Stomach (tissue), 9 donors: ENCODE results near the gene BIN1. TPM values are rescaled to one million over a fixed set of nuclear protein-coding genes. Genes with fewer than 3 reads are reported as not detected.

Experiments used
- DNase-seq, 2 donors: peaks; one replicate each; pipeline versions ENCODE4 v3.0.0 to v3.0.0-alpha.2; 2013 to 2019
- H3K27ac ChIP-seq, 5 donors: fragments of 200-600 bp in 4 of 5; sonication (generic) in 4 of 5; one replicate each; pipeline ENCODE4 v1.5.1; 2013 to 2019; ENCODE audit warnings: mild to moderate bottlenecking in 1 of 5, moderate library complexity in 1 of 5
- H3K27me3 ChIP-seq, 3 donors: fragments of 200-600 bp; sonication (generic); one replicate each; pipeline ENCODE4 v1.5.1; 2017 to 2019; ENCODE audit warnings: mixed run types in 1 of 3
- H3K36me3 ChIP-seq, 4 donors: fragments of 200-600 bp; sonication (generic); 1 replicate in 3 of 4; 2 replicates in 1 of 4; pipeline ENCODE4 v1.5.1; 2016 to 2019
- H3K4me1 ChIP-seq, 4 donors: fragments of 200-600 bp; sonication (generic); one replicate each; pipeline ENCODE4 v1.5.1; 2016 to 2019
- H3K4me3 ChIP-seq, 4 donors: fragments of 200-600 bp; sonication (generic) in 3 of 4; one replicate each; pipeline ENCODE4 v1.5.1; 2016 to 2019; ENCODE audit warnings: mild to moderate bottlenecking in 1 of 4
- H3K9me3 ChIP-seq, 4 donors: fragments of 200-600 bp; sonication (generic); one replicate each; pipeline ENCODE4 v1.5.1; 2016 to 2019
- EP300 ChIP-seq: sonication (generic); formaldehyde crosslinking; IDR thresholded peaks from one replicate; pipeline ENCODE4 v1.6.1; 2017; ENCODE audit warnings: antibody characterized with exemption
- POLR2A ChIP-seq, 4 donors: fragments of 450-650 bp; IDR thresholded peaks; one replicate each; pipeline ENCODE4 v1.6.1; 2016; ENCODE audit warnings: antibody characterized with exemption in 4 of 4, control low read depth in 2 of 4, mild to moderate bottlenecking in 1 of 4, moderate library complexity in 1 of 4
- POLR2AphosphoS5 ChIP-seq, 3 donors: sonication (generic); formaldehyde crosslinking; IDR thresholded peaks; one replicate each; pipeline ENCODE4 v1.6.1; 2016; ENCODE audit warnings: antibody characterized with exemption in 3 of 3
- WGBS, 5 donors: extraction: QIAGEN DNeasy Blood & Tissue Kit in 3 of 5; methylation state at CpG; one replicate each; pipeline versions ENCODE4 v1.1.5 to v1.1.7; 2013 to 2018; 5-methylcytosine and 5-hydroxymethylcytosine counted together
- intact Hi-C: fragments of 100-400 bp; cut with DNase I; formaldehyde crosslinking; loops from one replicate; pipeline ENCODE4 v1.15.1; 2023; ENCODE audit warnings: low total_unique reads
- polyA plus RNA-seq, 3 donors: library from polyadenylated mRNA; stranded (reverse); fragments of 200-250 nt; gene quantifications; one replicate each; pipeline ENCODE4 v1.2.3, GENCODE V29; 2013
- total RNA-seq, 5 donors: library from RNA; depleted of rRNA; stranded (reverse); fragments of >200 nt; gene quantifications; one replicate each; pipeline versions ENCODE4 v1.1.0 to v1.2.3, GENCODE V29; 2014 to 2016
- TF ChIP-seq, protein P1 (sequence below), 7 experiments: fragments of 450-650 bp in 4 of 7; fragments of 200-600 bp in 3 of 7; sonication (generic) in 3 of 7; IDR thresholded peaks; one replicate each; pipeline ENCODE4 v1.5.1; 2016 to 2019; ENCODE audit warnings: antibody characterized with exemption in 7 of 7, control low read depth in 2 of 7, mild to moderate bottlenecking in 1 of 7
- donor health status: healthy with polysubstance abuse.
- donor health status: Bipolar disorder and iron deficiency.
- donor health status: healthy.

The BIN1 gene
- total and polyA plus RNA-seq, 8 donors: 39.1 to 175 (median 47.8) TPM

DNA sequence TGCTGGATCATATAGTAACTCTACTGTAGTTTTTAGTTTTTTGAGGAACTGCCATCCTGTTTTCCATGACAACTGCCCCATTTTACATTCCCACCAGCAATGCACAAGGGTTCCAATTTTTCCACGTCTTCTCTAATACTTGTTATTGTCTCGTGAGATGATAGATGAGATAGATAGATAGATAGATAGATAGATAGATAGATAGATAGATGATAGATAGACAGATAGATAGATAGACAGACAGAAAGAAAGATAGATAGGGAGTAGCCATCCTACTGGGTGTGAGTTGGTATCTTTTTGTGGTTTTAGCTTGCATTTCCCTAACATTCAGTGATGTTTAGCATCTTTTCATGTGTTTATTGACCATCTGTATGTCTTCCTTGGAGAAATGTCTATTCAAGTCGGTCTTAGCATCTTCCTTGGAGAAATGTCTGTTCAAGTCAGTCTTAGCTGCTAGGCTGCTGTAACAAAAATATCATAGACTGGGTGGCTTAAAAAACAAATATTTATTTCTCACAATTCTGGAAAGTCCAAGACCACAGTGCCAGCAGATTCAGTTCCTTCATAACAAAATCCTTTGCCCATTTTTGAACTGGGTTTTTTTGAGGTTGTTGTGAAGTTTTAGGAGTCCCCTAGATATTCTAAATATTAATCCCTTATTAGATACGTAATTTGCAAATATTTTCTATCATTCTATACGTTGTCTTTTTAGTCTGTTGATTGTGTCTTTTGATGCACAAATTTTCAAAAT lies 98.5 kb downstream of the BIN1 start:
- no peak overlapping the region for H3K27ac ChIP-seq
- H3K4me1 ChIP-seq: peaks cover 0 to 14% (median 0%) of the 10 kb centered on the region in 4 donors
- DNase-seq: no peak
- intact Hi-C loops: no loop called here
- WGBS, 5 donors: 76 to 93% (median 88%) methylated on average over 5 of the region's 5 CpGs
- H3K9me3 ChIP-seq: no peaks in the 10 kb centered on the region
- H3K36me3 ChIP-seq: no peaks in the 10 kb centered on the region
- peaks cover 0 to 10% (median 0%) of the 10 kb centered on the region in 3 donors for H3K27me3 ChIP-seq
- TF ChIP-seq EP300 (no peak), POLR2AphosphoS5 (IDR thresholded peaks at IDR 0.05) (no peak), POLR2A (IDR thresholded peaks at IDR 0.05) (no peak)
- TF ChIP-seq, protein P1, sequence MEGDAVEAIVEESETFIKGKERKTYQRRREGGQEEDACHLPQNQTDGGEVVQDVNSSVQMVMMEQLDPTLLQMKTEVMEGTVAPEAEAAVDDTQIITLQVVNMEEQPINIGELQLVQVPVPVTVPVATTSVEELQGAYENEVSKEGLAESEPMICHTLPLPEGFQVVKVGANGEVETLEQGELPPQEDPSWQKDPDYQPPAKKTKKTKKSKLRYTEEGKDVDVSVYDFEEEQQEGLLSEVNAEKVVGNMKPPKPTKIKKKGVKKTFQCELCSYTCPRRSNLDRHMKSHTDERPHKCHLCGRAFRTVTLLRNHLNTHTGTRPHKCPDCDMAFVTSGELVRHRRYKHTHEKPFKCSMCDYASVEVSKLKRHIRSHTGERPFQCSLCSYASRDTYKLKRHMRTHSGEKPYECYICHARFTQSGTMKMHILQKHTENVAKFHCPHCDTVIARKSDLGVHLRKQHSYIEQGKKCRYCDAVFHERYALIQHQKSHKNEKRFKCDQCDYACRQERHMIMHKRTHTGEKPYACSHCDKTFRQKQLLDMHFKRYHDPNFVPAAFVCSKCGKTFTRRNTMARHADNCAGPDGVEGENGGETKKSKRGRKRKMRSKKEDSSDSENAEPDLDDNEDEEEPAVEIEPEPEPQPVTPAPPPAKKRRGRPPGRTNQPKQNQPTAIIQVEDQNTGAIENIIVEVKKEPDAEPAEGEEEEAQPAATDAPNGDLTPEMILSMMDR (IDR thresholded peaks at IDR 0.05): no peak
- H3K4me3 ChIP-seq: no peak overlapping the region

DNA sequence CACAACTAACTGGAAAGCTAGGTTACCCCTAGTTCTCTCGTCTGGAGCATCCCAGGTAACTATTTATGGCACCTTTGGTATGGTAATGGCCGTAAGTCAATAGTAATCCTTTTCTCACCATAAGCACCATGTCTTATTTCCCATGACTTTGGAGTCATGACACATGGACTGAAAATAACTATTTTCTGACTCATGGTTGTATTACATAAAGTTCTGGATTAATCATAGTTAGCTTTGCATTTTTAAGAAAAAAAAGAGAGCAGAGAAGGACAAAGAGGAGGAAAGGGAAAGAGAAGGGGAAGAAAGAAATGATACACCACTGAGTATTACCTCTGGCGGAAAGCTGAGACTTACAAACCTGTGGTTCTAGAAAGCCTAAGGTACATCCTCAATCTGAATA lies 99.3 kb downstream of the BIN1 start:
- WGBS, 5 donors: 75 to 86% (median 81%) methylated on average over 3 of the region's 3 CpGs
- no peaks in the 10 kb centered on the region for H3K9me3 ChIP-seq
- TF ChIP-seq EP300 (no peak), POLR2AphosphoS5 (IDR thresholded peaks at IDR 0.05) (no peak), POLR2A (IDR thresholded peaks at IDR 0.05) (no peak)
- TF ChIP-seq, protein P1 (IDR thresholded peaks at IDR 0.05): no peak

DNA sequence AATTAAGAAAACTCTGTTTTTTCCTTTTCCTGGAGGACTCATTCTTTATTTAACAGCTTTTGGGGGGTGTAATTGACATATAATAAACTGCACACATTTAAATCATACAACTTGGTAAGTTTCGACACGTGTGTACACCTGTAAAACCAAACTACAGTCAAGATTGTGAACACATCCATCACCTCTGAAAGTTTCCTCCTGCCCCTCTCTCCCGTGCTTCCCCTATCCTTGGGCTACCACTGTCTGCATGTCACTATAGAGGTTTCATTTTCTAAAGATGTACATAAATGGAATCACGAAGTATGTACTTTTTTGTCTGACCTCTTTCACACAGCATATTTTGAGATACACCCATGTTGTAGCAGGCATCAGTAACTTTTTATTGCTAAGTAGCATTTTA lies 100.0 kb downstream of the BIN1 start:
- intact Hi-C loops: no loop called here
- no peak for TF ChIP-seq POLR2AphosphoS5 (IDR thresholded peaks at IDR 0.05)
- TF ChIP-seq, protein P1 (IDR thresholded peaks at IDR 0.05): no peak
- TF ChIP-seq POLR2A (IDR thresholded peaks at IDR 0.05): no peak
- no peak for TF ChIP-seq EP300
- H3K4me1 ChIP-seq: peaks cover 0 to 5% (median 0%) of the 10 kb centered on the region in 4 donors
- no peaks in the 10 kb centered on the region for H3K9me3 ChIP-seq
- H3K27ac ChIP-seq: no peak overlapping the region
- H3K36me3 ChIP-seq: no peaks in the 10 kb centered on the region
- no peak overlapping the region for H3K4me3 ChIP-seq
- H3K27me3 ChIP-seq: no peaks in the 10 kb centered on the region
- DNase-seq: no peak
- 80 to 82% (median 82%) methylated on average over 4 of the region's 4 CpGs for WGBS, 5 donors

More for the DNA sequence above, 99.3 kb downstream of the BIN1 start:
- Histone ChIP-seq H3K27me3 (peaks cover 0 to 4% (median 0%) of the 10 kb centered on the region in 3 donors), H3K36me3 (no peaks in the 10 kb centered on the region), H3K27ac (no peak overlapping the region), H3K4me3 (no peak overlapping the region), H3K4me1 (peaks cover 0 to 11% (median 0%) of the 10 kb centered on the region in 4 donors)
- intact Hi-C loops: no loop called here
- no peak for DNase-seq

GRCh38 chr2:127004893-127005600 lies 101.9 kb downstream of the BIN1 start:
- intact Hi-C loops: no loop called here
- Histone ChIP-seq H3K27me3 (no peaks in the 10 kb centered on the region), H3K36me3 (no peaks in the 10 kb centered on the region), H3K9me3 (no peaks in the 10 kb centered on the region), H3K27ac (no peak overlapping the region), H3K4me1 (no peaks in the 10 kb centered on the region), H3K4me3 (no peak overlapping the region)
- TF ChIP-seq, protein P1 (IDR thresholded peaks at IDR 0.05): no peak
- 85 to 93% (median 89%) methylated on average over 6 of the region's 6 CpGs for WGBS, 5 donors
- no peak for DNase-seq
